Stimulated activated effector memory CD8-positive, alpha-beta T cell treated with anti-CD3 and anti-CD28 coated beads, Interleukin-12 subunit alpha, Interleukin-12 subunit beta, amount 100 ng/mL, for 72 hours (primary cell): Measurements from ENCODE around the gene KIF5A.
A peak's percentile ranks its signal among the peaks of the same experiment; 100 is the strongest.

Experiments
- ATAC-seq: fragments of 150-1000 bp; cut with Tn5 transposase; 2 replicates; pipeline ENCODE4 v1.10.0; 2021
- DNase-seq, 2 donors: peaks; one replicate each; pipeline ENCODE4 v3.0.0; 2021 to 2022; ENCODE audit warnings: low spot score in 2 of 2
- H3K27ac Mint-ChIP-seq: one replicate; pipeline ENCODE4 v1.8.0; 2022; ENCODE audit warnings: mild to moderate bottlenecking, mixed read lengths
- H3K36me3 Mint-ChIP-seq: one replicate; pipeline ENCODE4 v1.8.0; 2022; ENCODE audit warnings: mild to moderate bottlenecking, mixed read lengths
- H3K4me1 Mint-ChIP-seq: one replicate; pipeline ENCODE4 v1.8.0; 2022; ENCODE audit warnings: mixed read lengths
- H3K4me3 Mint-ChIP-seq: one replicate; pipeline ENCODE4 v1.8.0; 2022; ENCODE audit warnings: mild to moderate bottlenecking, mixed read lengths
- H3K9me3 Mint-ChIP-seq: one replicate; pipeline ENCODE4 v1.8.0; 2022; ENCODE audit warnings: mixed read lengths

The KIF5A gene

GRCh38 chr12:57525615-57526383, 24.0 kb upstream of the KIF5A start:
- Mint-ChIP-seq H3K36me3 (peaks cover 97% of the 10 kb centered on the region), H3K4me1 (peaks cover 52% of the 10 kb centered on the region), H3K4me3 (no peak overlapping the region), H3K9me3 (no peaks in the 10 kb centered on the region), H3K27ac (peak overlapping the region; percentile 99)
- DNase-seq (no peak), ATAC-seq (no peak)

DNA sequence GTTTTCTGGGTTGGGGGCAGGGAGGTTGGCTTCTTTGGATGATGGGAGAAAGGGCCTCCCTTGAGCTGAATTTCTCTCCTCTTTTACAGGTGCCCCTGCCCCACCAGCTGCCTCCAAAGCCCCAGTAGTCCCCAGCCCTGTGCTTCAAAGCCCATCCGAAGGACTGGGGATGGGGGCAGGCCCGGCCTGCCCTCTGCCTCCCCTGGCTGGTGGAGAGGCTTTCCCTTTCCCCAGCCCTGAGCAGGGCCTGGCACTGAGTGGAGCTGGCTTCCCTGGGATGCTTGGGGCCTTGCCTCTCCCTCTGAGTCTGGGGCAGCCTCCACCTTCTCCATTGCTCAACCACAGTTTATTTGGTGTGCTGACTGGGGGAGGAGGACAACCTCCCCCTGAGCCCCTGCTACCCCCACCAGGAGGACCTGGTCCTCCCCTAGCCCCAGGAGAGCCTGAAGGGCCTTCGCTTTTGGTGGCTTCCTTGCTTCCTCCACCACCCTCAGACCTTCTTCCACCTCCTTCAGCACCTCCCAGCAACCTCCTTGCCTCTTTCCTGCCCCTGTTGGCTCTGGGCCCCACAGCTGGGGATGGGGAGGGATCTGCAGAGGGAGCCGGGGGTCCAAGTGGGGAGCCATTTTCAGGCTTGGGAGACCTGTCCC, 23.2 kb upstream of the KIF5A start:
- Mint-ChIP-seq H3K4me3 (no peak overlapping the region), H3K27ac (peak overlapping the region; percentile 99), H3K4me1 (peaks cover 44% of the 10 kb centered on the region), H3K36me3 (peaks cover 97% of the 10 kb centered on the region), H3K9me3 (no peaks in the 10 kb centered on the region)
- DNase-seq (no peak), ATAC-seq (no peak)

DNA sequence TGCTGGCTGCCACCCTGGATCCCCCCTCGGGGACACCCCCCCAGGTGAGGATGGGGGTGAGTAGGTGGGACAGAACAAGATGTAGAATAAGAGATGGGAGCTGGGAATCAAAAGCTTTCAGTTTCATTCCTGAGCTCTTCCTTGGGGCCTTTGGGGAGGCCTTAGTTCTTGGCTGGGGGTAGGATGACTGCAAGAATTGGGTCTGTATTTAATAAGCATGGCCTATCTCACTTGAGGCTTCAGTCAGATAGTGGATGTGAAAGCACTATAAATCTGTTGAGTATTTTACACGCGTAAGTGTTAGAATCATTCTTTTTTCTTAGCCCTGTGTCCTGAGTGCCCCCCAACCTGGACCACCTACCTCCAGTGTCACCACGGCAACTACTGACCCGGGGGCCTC, 22.7 kb upstream of the KIF5A start:
- Mint-ChIP-seq H3K4me3 (no peak overlapping the region), H3K36me3 (peaks cover 97% of the 10 kb centered on the region), H3K4me1 (peaks cover 38% of the 10 kb centered on the region), H3K27ac (peak overlapping the region; percentile 99), H3K9me3 (no peaks in the 10 kb centered on the region)
- no peak for DNase-seq
- no peak for ATAC-seq

DNA sequence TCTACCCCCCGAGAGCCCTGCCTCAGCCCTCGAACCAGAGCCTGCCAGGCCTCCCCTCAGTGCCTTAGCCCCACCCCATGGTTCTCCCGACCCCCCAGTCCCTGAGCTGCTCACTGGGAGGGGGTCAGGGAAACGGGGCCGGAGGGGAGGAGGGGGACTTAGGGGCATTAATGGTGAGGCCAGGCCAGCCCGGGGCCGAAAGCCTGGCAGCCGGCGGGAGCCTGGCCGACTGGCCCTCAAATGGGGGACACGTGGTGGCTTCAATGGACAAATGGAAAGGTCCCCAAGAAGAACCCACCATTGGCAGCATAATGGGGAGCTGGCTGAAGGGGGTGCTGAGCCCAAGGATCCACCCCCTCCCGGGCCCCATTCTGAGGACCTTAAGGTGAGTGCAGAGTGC, 21.7 kb upstream of the KIF5A start:
- ATAC-seq (no peak), DNase-seq (no peak)
- Mint-ChIP-seq H3K9me3 (no peaks in the 10 kb centered on the region), H3K4me1 (peaks cover 35% of the 10 kb centered on the region), H3K27ac (peak overlapping the region; percentile 71), H3K4me3 (no peak overlapping the region), H3K36me3 (peaks cover 100% of the 10 kb centered on the region)

DNA sequence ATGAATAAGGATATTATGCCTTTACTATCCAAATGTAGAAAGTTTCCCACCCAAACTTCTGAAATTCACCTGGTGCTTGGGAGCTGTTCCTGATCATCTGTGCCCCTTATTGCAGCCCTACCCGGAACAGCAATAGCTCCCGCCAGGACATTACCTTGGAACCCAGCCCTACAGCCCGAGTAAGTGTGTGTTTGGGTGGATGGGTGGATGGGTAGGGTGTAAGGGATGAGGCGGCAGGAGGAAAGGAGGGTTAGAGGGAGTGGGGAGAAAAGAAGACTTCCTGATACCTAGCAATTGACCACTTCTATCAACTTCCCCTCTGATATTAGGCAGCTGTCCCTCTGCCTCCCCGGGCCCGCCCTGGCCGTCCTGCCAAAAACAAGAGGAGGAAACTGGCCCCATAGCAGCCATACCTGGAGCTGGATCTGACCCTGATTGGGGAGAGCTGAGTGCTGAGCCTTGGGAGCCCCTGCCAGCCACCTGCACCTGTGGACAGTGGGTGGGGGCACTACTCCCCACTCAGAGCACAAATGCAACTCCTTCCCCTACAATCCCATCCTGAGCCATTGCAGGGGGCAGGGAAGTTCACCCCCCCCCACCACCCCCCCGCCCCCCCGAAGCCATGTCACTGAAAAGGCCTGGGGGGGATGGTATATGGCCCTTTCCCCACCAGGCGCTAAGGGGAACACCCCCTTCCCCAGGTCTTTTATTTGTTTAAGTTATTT, 20.9 kb upstream of the KIF5A start:
- Mint-ChIP-seq H3K9me3 (no peaks in the 10 kb centered on the region), H3K36me3 (peaks cover 100% of the 10 kb centered on the region), H3K27ac (peak overlapping the region; percentile 71), H3K4me1 (peaks cover 27% of the 10 kb centered on the region), H3K4me3 (no peak overlapping the region)
- DNase-seq (no peak), ATAC-seq (no peak)

GRCh38 chr12:57529831-57530230, 20.0 kb upstream of the KIF5A start:
- Mint-ChIP-seq H3K4me1 (peaks cover 18% of the 10 kb centered on the region), H3K9me3 (no peaks in the 10 kb centered on the region), H3K27ac (peak overlapping the region; percentile 71), H3K4me3 (no peak overlapping the region), H3K36me3 (peaks cover 100% of the 10 kb centered on the region)
- ATAC-seq (no peak), DNase-seq (no peak)

GRCh38 chr12:57530396-57531142, 19.3 kb upstream of the KIF5A start:
- Mint-ChIP-seq H3K27ac (peak overlapping the region; percentile 71), H3K36me3 (peaks cover 100% of the 10 kb centered on the region)

GRCh38 chr12:57531836-57532235, 18.0 kb upstream of the KIF5A start:
- Mint-ChIP-seq H3K27ac (no peak overlapping the region), H3K4me1 (peaks cover 1% of the 10 kb centered on the region), H3K4me3 (no peak overlapping the region), H3K36me3 (peaks cover 93% of the 10 kb centered on the region), H3K9me3 (no peaks in the 10 kb centered on the region)
- ATAC-seq (no peak), DNase-seq (no peak)

More at GRCh38 chr12:57530396-57531142, 19.3 kb upstream of the KIF5A start:
- DNase-seq = no peak
- ATAC-seq = no peak
- Mint-ChIP-seq H3K4me1 (peaks cover 11% of the 10 kb centered on the region), H3K4me3 (no peak overlapping the region), H3K9me3 (no peaks in the 10 kb centered on the region)

DNA sequence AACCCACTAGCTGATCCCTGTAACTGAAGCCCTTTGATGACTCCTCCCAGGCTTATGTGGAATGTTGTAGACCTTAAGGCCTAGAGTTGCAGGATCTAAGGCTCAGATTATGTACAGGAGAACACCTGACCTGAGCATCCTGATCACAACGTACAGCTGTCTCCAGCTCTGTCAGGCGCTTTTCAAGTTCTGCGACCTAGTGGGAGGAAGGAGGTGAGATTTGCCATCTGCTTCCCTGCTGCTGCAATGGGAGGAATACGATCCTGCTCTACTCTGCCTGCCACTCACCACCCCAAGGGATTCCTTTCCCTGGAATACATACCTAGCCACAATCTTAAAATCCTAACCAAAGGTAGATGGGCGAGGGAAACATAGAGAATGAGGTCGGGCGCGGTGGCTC, 16.7 kb upstream of the KIF5A start:
- no peaks in the 10 kb centered on the region for H3K4me1 Mint-ChIP-seq
- H3K36me3 Mint-ChIP-seq = peaks cover 91% of the 10 kb centered on the region
- no peak overlapping the region for H3K4me3 Mint-ChIP-seq
- ATAC-seq (no peak), DNase-seq (no peak)
- H3K9me3 Mint-ChIP-seq = no peaks in the 10 kb centered on the region
- H3K27ac Mint-ChIP-seq = peak overlapping the region; percentile 78

- Mint-ChIP-seq H3K36me3 (peaks cover 91% of the 10 kb centered on the region), H3K9me3 (no peaks in the 10 kb centered on the region), H3K27ac (no peak overlapping the region), H3K4me1 (peaks cover 8% of the 10 kb centered on the region), H3K4me3 (no peak overlapping the region)
- DNase-seq = no peak
- no peak for ATAC-seq
Observed at GRCh38 chr12:57534250-57534649, 15.6 kb upstream of the KIF5A start.

DNA sequence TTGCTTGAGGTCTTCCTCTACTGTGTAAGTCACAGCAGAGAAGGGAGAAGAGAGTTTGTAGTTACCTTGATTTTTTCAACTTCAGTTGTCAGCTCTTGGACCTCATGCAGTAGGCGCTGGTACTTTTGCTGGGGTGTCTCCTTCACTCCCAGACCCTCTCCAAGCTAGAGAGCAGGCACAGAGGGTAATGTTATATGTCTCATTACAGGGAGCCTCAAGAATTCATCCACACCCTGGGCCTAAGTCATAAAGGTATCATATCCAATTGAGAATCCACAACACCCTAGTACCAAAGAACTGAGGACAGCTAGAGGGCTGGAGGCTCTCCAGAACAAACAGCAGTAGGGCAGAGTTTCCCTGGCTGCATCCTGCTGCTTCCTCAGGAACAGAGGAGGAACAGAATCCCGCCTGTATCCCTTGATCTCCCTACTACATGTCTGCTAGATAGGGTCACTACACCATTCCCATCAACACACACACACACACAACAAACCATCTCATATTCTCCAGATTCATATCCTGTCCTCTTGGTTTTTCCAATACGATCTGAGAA, 14.8 kb upstream of the KIF5A start:
- Mint-ChIP-seq H3K9me3 (no peaks in the 10 kb centered on the region), H3K4me3 (no peak overlapping the region), H3K36me3 (peaks cover 83% of the 10 kb centered on the region), H3K4me1 (peaks cover 15% of the 10 kb centered on the region), H3K27ac (peak overlapping the region; percentile 81)
- ATAC-seq (no peak), DNase-seq (no peak)

- Mint-ChIP-seq H3K4me3 (no peak overlapping the region), H3K9me3 (no peaks in the 10 kb centered on the region), H3K27ac (peak overlapping the region; percentile 81), H3K4me1 (peaks cover 21% of the 10 kb centered on the region), H3K36me3 (peaks cover 82% of the 10 kb centered on the region)
- DNase-seq (no peak), ATAC-seq (no peak)
Observed at GRCh38 chr12:57535764-57536596, 13.9 kb upstream of the KIF5A start.

DNA sequence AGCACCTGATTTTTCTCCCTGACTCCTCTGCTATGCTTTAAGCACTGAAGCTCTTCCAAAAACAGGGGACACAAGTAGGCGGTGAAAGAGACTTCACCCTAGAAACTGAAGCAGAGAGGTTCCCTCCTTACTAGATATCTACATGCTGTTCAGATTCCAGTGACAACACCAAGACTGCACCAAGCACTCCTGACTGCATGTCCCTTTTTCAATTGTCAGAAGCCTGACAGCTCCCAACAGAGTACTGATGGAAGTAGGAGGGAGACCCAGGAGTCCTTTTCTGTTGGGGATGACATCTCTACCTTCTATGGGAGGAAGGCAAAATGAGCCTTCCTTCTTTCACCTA, 13.3 kb upstream of the KIF5A start:
- peak overlapping the region; percentile 81 for H3K27ac Mint-ChIP-seq

DNA sequence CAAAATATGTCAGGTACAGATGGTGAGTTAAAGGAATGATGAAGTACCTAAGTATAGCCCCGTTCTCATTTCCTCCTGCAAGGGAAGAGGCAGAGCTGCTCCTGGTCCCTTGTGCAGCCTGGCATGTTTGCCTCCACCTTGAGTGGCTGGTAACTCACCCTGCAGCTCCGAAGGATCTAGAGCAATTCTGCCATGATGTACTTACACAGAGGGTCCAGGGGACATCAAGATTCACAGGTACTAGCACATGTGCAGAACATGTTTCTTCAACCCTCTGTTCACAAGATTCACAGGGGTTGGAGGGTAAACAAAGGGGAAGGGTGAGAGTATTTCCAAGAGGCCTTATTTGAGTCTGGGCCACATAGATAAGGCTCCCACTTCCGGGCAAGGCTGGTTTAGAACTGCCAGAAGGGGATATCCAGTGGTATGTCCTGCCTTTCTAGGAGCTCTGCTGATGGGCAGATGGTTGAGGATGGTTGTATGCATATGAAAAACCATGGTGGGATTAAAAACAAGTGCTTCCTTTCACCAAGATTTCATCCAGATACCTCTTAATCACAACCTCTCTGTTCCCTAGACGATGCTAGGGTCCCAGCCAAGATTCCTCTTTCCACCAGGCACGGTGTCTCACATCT, 10.6 kb upstream of the KIF5A start:
- DNase-seq (no peak), ATAC-seq (no peak)
- H3K9me3 Mint-ChIP-seq = no peaks in the 10 kb centered on the region
- H3K4me1 Mint-ChIP-seq = peaks cover 28% of the 10 kb centered on the region
- H3K27ac Mint-ChIP-seq = peak overlapping the region; percentile 26
- H3K36me3 Mint-ChIP-seq = peaks cover 76% of the 10 kb centered on the region
- H3K4me3 Mint-ChIP-seq = no peak overlapping the region

More for the DNA sequence above, 13.3 kb upstream of the KIF5A start:
- ATAC-seq = no peak
- Mint-ChIP-seq H3K36me3 (peaks cover 82% of the 10 kb centered on the region), H3K9me3 (no peaks in the 10 kb centered on the region), H3K4me3 (no peak overlapping the region), H3K4me1 (peaks cover 21% of the 10 kb centered on the region)
- no peak for DNase-seq
